Measurements from ENCODE around the gene UST. TPM values are rescaled to one million over a fixed set of nuclear protein-coding genes. Genes with fewer than 3 reads are reported as not detected.

The UST gene
- total and polyA plus RNA-seq, 4 donors, result 0.24 to 2.7 (median 0.87) TPM

DNA sequence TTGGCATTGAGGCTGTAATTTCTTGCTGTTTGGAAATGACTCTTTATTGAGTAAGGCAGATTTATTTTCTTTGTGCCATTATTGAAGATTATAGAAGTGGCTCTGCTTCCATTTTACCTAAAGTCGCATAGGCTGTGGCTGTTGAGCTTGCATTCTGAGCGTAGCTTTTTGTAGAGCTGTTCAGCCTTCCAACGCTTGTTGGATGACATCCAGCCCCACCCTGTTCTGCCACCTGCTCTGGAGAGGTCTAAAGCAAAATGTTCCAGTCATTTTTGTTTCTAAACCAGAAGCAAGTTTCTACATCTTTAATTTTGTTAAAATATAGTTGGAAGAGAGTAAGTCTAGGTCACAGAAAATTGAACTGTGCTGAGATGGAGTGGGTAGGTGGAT is 24.4 kb downstream of the UST start:
- 87% methylated on average over 3 of the region's 3 CpGs for WGBS
- no peak overlapping the region for H3K4me3 ChIP-seq (ENCODE audit: low read depth in 1 of 3, low read length in 3 of 3)
- no peak for DNase-seq (ENCODE audit: low spot score)
- no peaks in the 10 kb centered on the region for H3K9me3 ChIP-seq (ENCODE audit: control insufficient read depth in 4 of 4, low read length in 3 of 4)
- H3K4me1 ChIP-seq (ENCODE audit: control insufficient read depth in 4 of 4, insufficient read depth in 4 of 4, low read length in 3 of 4), result no peaks in the 10 kb centered on the region
- no peak overlapping the region for H3K9ac ChIP-seq (ENCODE audit: low read depth in 1 of 2, low read length in 2 of 2)
- TF ChIP-seq, protein P1, sequence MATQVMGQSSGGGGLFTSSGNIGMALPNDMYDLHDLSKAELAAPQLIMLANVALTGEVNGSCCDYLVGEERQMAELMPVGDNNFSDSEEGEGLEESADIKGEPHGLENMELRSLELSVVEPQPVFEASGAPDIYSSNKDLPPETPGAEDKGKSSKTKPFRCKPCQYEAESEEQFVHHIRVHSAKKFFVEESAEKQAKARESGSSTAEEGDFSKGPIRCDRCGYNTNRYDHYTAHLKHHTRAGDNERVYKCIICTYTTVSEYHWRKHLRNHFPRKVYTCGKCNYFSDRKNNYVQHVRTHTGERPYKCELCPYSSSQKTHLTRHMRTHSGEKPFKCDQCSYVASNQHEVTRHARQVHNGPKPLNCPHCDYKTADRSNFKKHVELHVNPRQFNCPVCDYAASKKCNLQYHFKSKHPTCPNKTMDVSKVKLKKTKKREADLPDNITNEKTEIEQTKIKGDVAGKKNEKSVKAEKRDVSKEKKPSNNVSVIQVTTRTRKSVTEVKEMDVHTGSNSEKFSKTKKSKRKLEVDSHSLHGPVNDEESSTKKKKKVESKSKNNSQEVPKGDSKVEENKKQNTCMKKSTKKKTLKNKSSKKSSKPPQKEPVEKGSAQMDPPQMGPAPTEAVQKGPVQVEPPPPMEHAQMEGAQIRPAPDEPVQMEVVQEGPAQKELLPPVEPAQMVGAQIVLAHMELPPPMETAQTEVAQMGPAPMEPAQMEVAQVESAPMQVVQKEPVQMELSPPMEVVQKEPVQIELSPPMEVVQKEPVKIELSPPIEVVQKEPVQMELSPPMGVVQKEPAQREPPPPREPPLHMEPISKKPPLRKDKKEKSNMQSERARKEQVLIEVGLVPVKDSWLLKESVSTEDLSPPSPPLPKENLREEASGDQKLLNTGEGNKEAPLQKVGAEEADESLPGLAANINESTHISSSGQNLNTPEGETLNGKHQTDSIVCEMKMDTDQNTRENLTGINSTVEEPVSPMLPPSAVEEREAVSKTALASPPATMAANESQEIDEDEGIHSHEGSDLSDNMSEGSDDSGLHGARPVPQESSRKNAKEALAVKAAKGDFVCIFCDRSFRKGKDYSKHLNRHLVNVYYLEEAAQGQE (IDR thresholded peaks at IDR 0.05), result no peak
- TF ChIP-seq, protein P2, sequence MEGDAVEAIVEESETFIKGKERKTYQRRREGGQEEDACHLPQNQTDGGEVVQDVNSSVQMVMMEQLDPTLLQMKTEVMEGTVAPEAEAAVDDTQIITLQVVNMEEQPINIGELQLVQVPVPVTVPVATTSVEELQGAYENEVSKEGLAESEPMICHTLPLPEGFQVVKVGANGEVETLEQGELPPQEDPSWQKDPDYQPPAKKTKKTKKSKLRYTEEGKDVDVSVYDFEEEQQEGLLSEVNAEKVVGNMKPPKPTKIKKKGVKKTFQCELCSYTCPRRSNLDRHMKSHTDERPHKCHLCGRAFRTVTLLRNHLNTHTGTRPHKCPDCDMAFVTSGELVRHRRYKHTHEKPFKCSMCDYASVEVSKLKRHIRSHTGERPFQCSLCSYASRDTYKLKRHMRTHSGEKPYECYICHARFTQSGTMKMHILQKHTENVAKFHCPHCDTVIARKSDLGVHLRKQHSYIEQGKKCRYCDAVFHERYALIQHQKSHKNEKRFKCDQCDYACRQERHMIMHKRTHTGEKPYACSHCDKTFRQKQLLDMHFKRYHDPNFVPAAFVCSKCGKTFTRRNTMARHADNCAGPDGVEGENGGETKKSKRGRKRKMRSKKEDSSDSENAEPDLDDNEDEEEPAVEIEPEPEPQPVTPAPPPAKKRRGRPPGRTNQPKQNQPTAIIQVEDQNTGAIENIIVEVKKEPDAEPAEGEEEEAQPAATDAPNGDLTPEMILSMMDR (IDR thresholded peaks at IDR 0.05; ENCODE audit: low read depth, low read length, missing input control), result no peak
- TF ChIP-seq, protein P3, sequence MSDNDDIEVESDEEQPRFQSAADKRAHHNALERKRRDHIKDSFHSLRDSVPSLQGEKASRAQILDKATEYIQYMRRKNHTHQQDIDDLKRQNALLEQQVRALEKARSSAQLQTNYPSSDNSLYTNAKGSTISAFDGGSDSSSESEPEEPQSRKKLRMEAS (IDR thresholded peaks at IDR 0.05), result no peak
- TF ChIP-seq RXRA (IDR thresholded peaks at IDR 0.05), result no peak
- TF ChIP-seq JUND (IDR thresholded peaks at IDR 0.05), result no peak
- TF ChIP-seq EGR1 (IDR thresholded peaks at IDR 0.05; ENCODE audit: low read depth in 2 of 2), result no peak
- no peak for TF ChIP-seq HNF4A (conservative IDR thresholded peaks at IDR 0.05)
- no peak for TF ChIP-seq YY1 (IDR thresholded peaks at IDR 0.05)
- TF ChIP-seq, protein P4, sequence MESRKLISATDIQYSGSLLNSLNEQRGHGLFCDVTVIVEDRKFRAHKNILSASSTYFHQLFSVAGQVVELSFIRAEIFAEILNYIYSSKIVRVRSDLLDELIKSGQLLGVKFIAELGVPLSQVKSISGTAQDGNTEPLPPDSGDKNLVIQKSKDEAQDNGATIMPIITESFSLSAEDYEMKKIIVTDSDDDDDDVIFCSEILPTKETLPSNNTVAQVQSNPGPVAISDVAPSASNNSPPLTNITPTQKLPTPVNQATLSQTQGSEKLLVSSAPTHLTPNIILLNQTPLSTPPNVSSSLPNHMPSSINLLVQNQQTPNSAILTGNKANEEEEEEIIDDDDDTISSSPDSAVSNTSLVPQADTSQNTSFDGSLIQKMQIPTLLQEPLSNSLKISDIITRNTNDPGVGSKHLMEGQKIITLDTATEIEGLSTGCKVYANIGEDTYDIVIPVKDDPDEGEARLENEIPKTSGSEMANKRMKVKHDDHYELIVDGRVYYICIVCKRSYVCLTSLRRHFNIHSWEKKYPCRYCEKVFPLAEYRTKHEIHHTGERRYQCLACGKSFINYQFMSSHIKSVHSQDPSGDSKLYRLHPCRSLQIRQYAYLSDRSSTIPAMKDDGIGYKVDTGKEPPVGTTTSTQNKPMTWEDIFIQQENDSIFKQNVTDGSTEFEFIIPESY (IDR thresholded peaks at IDR 0.05), result no peak
- no peak for TF ChIP-seq NR2F2 (IDR thresholded peaks at IDR 0.05)
- TF ChIP-seq GABPA (IDR thresholded peaks at IDR 0.05 in 1 of 2, conservative IDR thresholded peaks at IDR 0.05 in 1 of 2), result no peak
- TF ChIP-seq FOXA1 (IDR thresholded peaks at IDR 0.05), result no peak
- TF ChIP-seq SP1 (IDR thresholded peaks at IDR 0.05), result no peak
- TF ChIP-seq, protein P5, sequence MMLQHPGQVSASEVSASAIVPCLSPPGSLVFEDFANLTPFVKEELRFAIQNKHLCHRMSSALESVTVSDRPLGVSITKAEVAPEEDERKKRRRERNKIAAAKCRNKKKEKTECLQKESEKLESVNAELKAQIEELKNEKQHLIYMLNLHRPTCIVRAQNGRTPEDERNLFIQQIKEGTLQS (IDR thresholded peaks at IDR 0.05), result no peak
- no peak for TF ChIP-seq RAD21 (IDR thresholded peaks at IDR 0.05)
- TF ChIP-seq TAF1 (conservative IDR thresholded peaks at IDR 0.05), result no peak
- TF ChIP-seq HNF4G (IDR thresholded peaks at IDR 0.05), result no peak
- TF ChIP-seq FOXA2 (IDR thresholded peaks at IDR 0.05), result no peak
- H3K27me3 ChIP-seq (ENCODE audit: control insufficient read depth in 4 of 4, insufficient read depth in 4 of 4, low read length in 3 of 4), result peaks cover 0 to 1% (median 0%) of the 10 kb centered on the region in 4 donors
- H3K27ac ChIP-seq (ENCODE audit: low read depth in 1 of 2, low read length in 2 of 2), result no peak overlapping the region
- H3K36me3 ChIP-seq (ENCODE audit: control insufficient read depth in 4 of 4, insufficient read depth in 3 of 4, low read depth in 1 of 4, low read length in 3 of 4), result no peaks in the 10 kb centered on the region
